Measurements from ENCODE around the gene COL5A2. TPM values are rescaled to one million over a fixed set of nuclear protein-coding genes. Genes with fewer than 3 reads are reported as not detected.

Gene COL5A2
- total and polyA plus RNA-seq, 12 donors, result 5.2 to 46.4 (median 14.5) TPM

DNA sequence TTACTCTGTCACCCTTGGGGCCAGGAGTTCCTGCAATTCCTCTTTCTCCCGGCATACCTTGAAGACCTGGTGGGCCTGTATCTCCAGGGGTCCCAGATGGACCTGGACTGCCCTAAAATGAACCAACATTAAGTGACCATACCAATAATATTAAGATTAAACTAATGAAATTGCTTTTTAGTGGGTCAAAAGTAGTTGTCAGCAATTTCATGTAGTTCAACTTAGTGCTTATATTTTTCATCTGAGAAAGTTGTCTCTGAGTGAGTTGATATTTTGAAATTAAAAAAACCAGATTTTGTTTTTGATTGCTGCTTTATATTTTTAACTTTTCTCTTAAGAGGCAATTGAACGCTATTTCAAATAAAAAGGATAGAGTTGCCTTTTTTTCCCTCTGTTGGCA is 122.2 kb downstream of the COL5A2 start:
- no peak for TF ChIP-seq POLR2A (IDR thresholded peaks at IDR 0.05)
- no peaks in the 10 kb centered on the region for H3K9me3 ChIP-seq (replicated peaks in 1 of 3)
- intact Hi-C loops (cut with DNase I), result no loop called here
- H3K27me3 ChIP-seq, result no peaks in the 10 kb centered on the region
- no peak for DNase-seq
- H3K36me3 ChIP-seq (replicated peaks in 1 of 2), result peaks cover 0 to 7% of the 10 kb centered on the region in 2 donors
- H3K27ac ChIP-seq, result no peak overlapping the region
- H3K4me1 ChIP-seq (replicated peaks in 1 of 2), result no peaks in the 10 kb centered on the region
- no peak overlapping the region for H3K4me3 ChIP-seq
- WGBS, 4 donors, result 88 to 100% (median 95%) methylated on average over 2 of the region's 2 CpGs

DNA sequence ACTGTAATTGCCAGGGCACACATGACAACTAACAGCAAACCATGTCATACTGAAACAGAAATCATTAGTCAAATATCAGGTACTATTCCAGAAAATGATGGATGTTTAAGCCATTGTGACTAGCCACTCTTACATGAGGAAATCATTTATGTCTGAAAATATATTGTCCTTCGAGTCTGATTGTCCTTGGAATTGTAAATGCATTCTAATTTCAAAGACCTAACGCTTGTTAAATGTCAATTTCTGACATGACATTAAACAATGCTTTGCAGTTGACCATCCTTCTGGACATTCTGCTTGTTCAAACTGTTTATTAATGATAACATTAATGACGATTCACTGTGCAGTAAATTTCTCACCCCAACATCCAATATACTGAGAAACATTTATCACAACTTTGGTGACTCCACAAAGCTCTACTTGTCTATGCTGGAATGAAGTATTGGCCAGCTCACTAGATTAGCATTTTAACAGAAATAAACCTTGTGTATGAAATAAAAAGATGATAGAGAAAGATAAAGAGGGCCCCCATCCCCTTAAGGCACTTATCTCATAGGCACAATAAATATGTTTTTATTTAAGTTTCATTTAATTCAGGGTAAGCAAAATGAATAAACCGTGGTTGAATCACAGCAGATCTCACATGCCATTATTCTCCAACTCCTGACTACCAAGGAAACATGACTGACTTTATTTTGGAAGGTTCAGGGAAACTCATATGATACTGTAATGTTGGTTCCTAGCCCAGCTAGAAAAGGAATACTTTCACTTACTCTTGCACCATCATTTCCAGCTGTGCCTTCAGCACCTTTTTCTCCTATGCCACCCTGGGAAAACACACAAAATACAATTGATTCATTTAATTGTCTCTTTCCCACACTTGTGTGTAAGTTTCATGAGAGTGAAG is 123.1 kb downstream of the COL5A2 start:
- Histone ChIP-seq H3K4me3 (no peak overlapping the region), H3K9me3 (replicated peaks in 1 of 3) (no peaks in the 10 kb centered on the region), H3K36me3 (replicated peaks in 1 of 2) (peaks cover 0 to 9% of the 10 kb centered on the region in 2 donors), H3K27ac (no peak overlapping the region), H3K27me3 (no peaks in the 10 kb centered on the region), H3K4me1 (replicated peaks in 1 of 2) (no peaks in the 10 kb centered on the region)
- intact Hi-C loops (cut with DNase I), result no loop called here
- 53 to 60% (median 57%) methylated on average over 4 of the region's 4 CpGs for WGBS, 4 donors
- TF ChIP-seq POLR2A (IDR thresholded peaks at IDR 0.05), result no peak
- no peak for DNase-seq

DNA sequence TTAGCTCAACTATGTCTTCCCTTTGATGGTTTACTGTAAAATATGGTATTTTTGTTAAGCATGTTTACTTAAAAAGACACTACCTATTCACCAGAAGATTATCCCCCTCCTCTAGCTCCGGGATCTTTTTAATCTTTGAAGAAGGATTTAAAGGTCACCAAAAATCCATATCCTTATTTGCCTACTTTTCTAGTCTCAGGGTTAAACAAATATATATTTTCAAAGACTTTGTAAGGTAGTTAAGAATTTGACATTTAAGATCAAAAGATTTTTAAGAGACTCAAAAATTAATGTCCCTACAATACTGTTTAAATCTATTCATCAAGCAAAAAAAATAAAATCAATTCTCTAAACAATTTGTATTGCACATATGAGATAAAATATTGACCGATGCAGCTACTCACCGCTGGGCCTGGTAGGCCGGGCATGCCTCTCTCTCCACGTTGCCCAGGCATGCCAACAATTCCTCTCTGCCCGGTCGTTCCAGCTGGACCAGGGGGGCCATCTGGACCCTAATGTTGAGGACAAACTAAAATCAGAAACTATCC is 129.3 kb downstream of the COL5A2 start:
- Histone ChIP-seq H3K27ac (no peak overlapping the region), H3K4me1 (replicated peaks in 1 of 2) (no peaks in the 10 kb centered on the region), H3K27me3 (no peaks in the 10 kb centered on the region), H3K4me3 (no peak overlapping the region), H3K36me3 (replicated peaks in 1 of 2) (peaks cover 0 to 9% of the 10 kb centered on the region in 2 donors), H3K9me3 (replicated peaks in 1 of 3) (no peaks in the 10 kb centered on the region)
- TF ChIP-seq, protein P1, sequence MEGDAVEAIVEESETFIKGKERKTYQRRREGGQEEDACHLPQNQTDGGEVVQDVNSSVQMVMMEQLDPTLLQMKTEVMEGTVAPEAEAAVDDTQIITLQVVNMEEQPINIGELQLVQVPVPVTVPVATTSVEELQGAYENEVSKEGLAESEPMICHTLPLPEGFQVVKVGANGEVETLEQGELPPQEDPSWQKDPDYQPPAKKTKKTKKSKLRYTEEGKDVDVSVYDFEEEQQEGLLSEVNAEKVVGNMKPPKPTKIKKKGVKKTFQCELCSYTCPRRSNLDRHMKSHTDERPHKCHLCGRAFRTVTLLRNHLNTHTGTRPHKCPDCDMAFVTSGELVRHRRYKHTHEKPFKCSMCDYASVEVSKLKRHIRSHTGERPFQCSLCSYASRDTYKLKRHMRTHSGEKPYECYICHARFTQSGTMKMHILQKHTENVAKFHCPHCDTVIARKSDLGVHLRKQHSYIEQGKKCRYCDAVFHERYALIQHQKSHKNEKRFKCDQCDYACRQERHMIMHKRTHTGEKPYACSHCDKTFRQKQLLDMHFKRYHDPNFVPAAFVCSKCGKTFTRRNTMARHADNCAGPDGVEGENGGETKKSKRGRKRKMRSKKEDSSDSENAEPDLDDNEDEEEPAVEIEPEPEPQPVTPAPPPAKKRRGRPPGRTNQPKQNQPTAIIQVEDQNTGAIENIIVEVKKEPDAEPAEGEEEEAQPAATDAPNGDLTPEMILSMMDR (IDR thresholded peaks at IDR 0.05), result no peak
- no peak for TF ChIP-seq POLR2A (IDR thresholded peaks at IDR 0.05)
- WGBS, 4 donors, result 78 to 89% (median 81%) methylated on average over 6 to 7 of the region's 7 CpGs
- intact Hi-C loops (cut with DNase I), result no loop called here
- no peak for DNase-seq

DNA sequence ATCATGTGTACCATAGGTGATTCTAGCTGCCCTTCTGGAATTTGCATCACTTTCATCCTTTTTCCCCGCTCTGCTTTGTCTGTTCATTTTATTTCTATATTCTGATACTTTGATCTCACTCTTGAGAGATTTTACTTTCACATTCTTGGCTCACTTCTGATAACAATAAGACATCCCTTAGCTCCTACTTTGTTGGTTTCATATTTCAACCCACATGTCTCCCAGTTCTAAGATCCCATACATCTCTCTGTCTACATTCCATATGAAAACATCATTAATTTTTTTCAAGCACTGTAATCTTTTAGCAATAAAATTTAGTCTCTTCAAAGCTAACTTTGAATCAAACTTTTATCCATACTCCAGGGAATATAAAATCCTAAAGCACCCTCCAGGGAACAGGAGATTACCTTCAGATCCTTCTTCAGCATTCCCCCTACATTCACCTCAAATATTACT is 129.8 kb downstream of the COL5A2 start:
- Histone ChIP-seq H3K36me3 (replicated peaks in 1 of 2) (peaks cover 0 to 9% of the 10 kb centered on the region in 2 donors), H3K27ac (no peak overlapping the region), H3K4me3 (no peak overlapping the region), H3K4me1 (replicated peaks in 1 of 2) (no peaks in the 10 kb centered on the region), H3K27me3 (no peaks in the 10 kb centered on the region), H3K9me3 (replicated peaks in 1 of 3) (no peaks in the 10 kb centered on the region)
- intact Hi-C loops (cut with DNase I), result no loop called here
- WGBS, 4 donors, result 88 to 96% (median 96%) methylated on average over 1 of the region's 1 CpG
- DNase-seq, result no peak
- TF ChIP-seq POLR2A (IDR thresholded peaks at IDR 0.05), result no peak
- TF ChIP-seq, protein P1 (IDR thresholded peaks at IDR 0.05), result no peak

DNA sequence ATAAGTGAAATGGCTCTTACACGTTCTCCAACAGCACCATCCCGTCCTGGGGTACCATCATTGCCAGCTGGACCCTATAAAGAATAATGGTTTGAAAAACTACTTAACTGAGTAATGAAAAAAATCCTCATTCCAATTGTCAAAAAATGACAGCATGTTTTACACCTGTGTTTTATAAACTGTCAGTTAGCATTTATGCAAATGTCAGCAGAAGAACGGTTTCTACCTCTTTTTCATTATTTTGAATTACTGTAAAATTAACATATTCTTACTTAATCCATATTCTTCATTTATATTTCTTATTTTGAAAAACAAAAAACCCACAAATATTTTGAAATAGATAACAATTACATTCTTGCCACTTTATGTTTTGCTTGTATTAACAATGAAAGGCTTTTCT is 131.4 kb downstream of the COL5A2 start:
- WGBS, 4 donors, result 92 to 96% (median 93%) methylated on average over 3 of the region's 3 CpGs
- Histone ChIP-seq H3K36me3 (replicated peaks in 1 of 2) (peaks cover 0 to 9% of the 10 kb centered on the region in 2 donors), H3K4me3 (no peak overlapping the region), H3K9me3 (replicated peaks in 1 of 3) (no peaks in the 10 kb centered on the region), H3K27me3 (no peaks in the 10 kb centered on the region), H3K4me1 (replicated peaks in 1 of 2) (no peaks in the 10 kb centered on the region), H3K27ac (no peak overlapping the region)
- DNase-seq, result no peak
- intact Hi-C loops (cut with DNase I), result no loop called here
- TF ChIP-seq, protein P1 (IDR thresholded peaks at IDR 0.05), result no peak
- TF ChIP-seq POLR2A (IDR thresholded peaks at IDR 0.05), result no peak

Data from adrenal gland (tissue), 12 donors.